Measurements from ENCODE around the gene QKI.

QKI gene

GRCh38 chr6:163369628-163370365 is 44.7 kb upstream of the QKI start:
- Histone ChIP-seq H3K4me1 (ENCODE audit: low read depth, poor library complexity, severe bottlenecking) (no peaks in the 10 kb centered on the region), H3K4me3 (IDR thresholded peaks at IDR 0.05; ENCODE audit: insufficient read depth, low read depth, low read length) (no peak overlapping the region), H2AFZ (ENCODE audit: low read depth) (no peak overlapping the region), H3K9ac (no peak overlapping the region), H3K36me3 (ENCODE audit: insufficient read depth) (no peaks in the 10 kb centered on the region), H3K27ac (no peak overlapping the region), H4K20me1 (ENCODE audit: insufficient read depth) (no peaks in the 10 kb centered on the region), H3K27me3 (ENCODE audit: insufficient read depth, low read depth) (no peaks in the 10 kb centered on the region), H3K79me2 (ENCODE audit: insufficient read depth, low read depth) (no peaks in the 10 kb centered on the region), H3K4me2 (no peak overlapping the region)
- TF ChIP-seq, protein P1, sequence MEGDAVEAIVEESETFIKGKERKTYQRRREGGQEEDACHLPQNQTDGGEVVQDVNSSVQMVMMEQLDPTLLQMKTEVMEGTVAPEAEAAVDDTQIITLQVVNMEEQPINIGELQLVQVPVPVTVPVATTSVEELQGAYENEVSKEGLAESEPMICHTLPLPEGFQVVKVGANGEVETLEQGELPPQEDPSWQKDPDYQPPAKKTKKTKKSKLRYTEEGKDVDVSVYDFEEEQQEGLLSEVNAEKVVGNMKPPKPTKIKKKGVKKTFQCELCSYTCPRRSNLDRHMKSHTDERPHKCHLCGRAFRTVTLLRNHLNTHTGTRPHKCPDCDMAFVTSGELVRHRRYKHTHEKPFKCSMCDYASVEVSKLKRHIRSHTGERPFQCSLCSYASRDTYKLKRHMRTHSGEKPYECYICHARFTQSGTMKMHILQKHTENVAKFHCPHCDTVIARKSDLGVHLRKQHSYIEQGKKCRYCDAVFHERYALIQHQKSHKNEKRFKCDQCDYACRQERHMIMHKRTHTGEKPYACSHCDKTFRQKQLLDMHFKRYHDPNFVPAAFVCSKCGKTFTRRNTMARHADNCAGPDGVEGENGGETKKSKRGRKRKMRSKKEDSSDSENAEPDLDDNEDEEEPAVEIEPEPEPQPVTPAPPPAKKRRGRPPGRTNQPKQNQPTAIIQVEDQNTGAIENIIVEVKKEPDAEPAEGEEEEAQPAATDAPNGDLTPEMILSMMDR (conservative IDR thresholded peaks at IDR 0.05; ENCODE audit: low read depth, low read length) = no peak

GRCh38 chr6:163370464-163371117 is 43.9 kb upstream of the QKI start:
- no peaks in the 10 kb centered on the region for H3K4me1 ChIP-seq (ENCODE audit: low read depth, poor library complexity, severe bottlenecking)
- H3K9ac ChIP-seq = no peak overlapping the region
- H4K20me1 ChIP-seq (ENCODE audit: insufficient read depth) = no peaks in the 10 kb centered on the region
- H3K4me3 ChIP-seq (IDR thresholded peaks at IDR 0.05; ENCODE audit: insufficient read depth, low read depth, low read length) = no peak overlapping the region
- H3K4me2 ChIP-seq = no peak overlapping the region
- H2AFZ ChIP-seq (ENCODE audit: low read depth) = no peak overlapping the region
- no peaks in the 10 kb centered on the region for H3K27me3 ChIP-seq (ENCODE audit: insufficient read depth, low read depth)
- no peaks in the 10 kb centered on the region for H3K36me3 ChIP-seq (ENCODE audit: insufficient read depth)
- TF ChIP-seq, protein P1 (conservative IDR thresholded peaks at IDR 0.05; ENCODE audit: low read depth, low read length) = no peak
- no peaks in the 10 kb centered on the region for H3K79me2 ChIP-seq (ENCODE audit: insufficient read depth, low read depth)
- no peak overlapping the region for H3K27ac ChIP-seq

GRCh38 chr6:163371129-163371528 is 43.4 kb upstream of the QKI start:
- H3K27me3 ChIP-seq (ENCODE audit: insufficient read depth, low read depth) = no peaks in the 10 kb centered on the region
- H2AFZ ChIP-seq (ENCODE audit: low read depth) = no peak overlapping the region
- TF ChIP-seq, protein P1 (conservative IDR thresholded peaks at IDR 0.05; ENCODE audit: low read depth, low read length) = no peak
- no peak overlapping the region for H3K4me3 ChIP-seq (IDR thresholded peaks at IDR 0.05; ENCODE audit: insufficient read depth, low read depth, low read length)
- H4K20me1 ChIP-seq (ENCODE audit: insufficient read depth) = no peaks in the 10 kb centered on the region
- no peaks in the 10 kb centered on the region for H3K36me3 ChIP-seq (ENCODE audit: insufficient read depth)
- no peaks in the 10 kb centered on the region for H3K4me1 ChIP-seq (ENCODE audit: low read depth, poor library complexity, severe bottlenecking)
- no peak overlapping the region for H3K4me2 ChIP-seq
- no peak overlapping the region for H3K27ac ChIP-seq
- H3K79me2 ChIP-seq (ENCODE audit: insufficient read depth, low read depth) = no peaks in the 10 kb centered on the region
- H3K9ac ChIP-seq = no peak overlapping the region

- no peaks in the 10 kb centered on the region for H3K36me3 ChIP-seq (ENCODE audit: insufficient read depth)
- no peaks in the 10 kb centered on the region for H3K4me1 ChIP-seq (ENCODE audit: low read depth, poor library complexity, severe bottlenecking)
- no peak overlapping the region for H3K4me2 ChIP-seq
- no peak overlapping the region for H2AFZ ChIP-seq (ENCODE audit: low read depth)
- no peak overlapping the region for H3K9ac ChIP-seq
- H3K79me2 ChIP-seq (ENCODE audit: insufficient read depth, low read depth) = no peaks in the 10 kb centered on the region
- H4K20me1 ChIP-seq (ENCODE audit: insufficient read depth) = no peaks in the 10 kb centered on the region
- TF ChIP-seq, protein P1 (conservative IDR thresholded peaks at IDR 0.05; ENCODE audit: low read depth, low read length) = no peak
- H3K27ac ChIP-seq = no peak overlapping the region
- no peaks in the 10 kb centered on the region for H3K27me3 ChIP-seq (ENCODE audit: insufficient read depth, low read depth)
- H3K4me3 ChIP-seq (IDR thresholded peaks at IDR 0.05; ENCODE audit: insufficient read depth, low read depth, low read length) = no peak overlapping the region
Observed at GRCh38 chr6:163373240-163373639, 41.3 kb upstream of the QKI start.
